GM21786 (cell line): ENCODE results near the gene CHN2.
"Not testable (repeated sequence)": the region's sequence is repeated elsewhere in the genome, so short reads cannot be mapped to it uniquely, and the experiment has no call there.

Experiments
- ATAC-seq: cut with Tn5 transposase; IDR thresholded peaks from one replicate; pipeline ENCODE4 v1.9.1; 2021; ENCODE audit not compliant: unreplicated experiment

Gene CHN2

GRCh38 chr7:29255906-29256692 lies 61.5 kb downstream of the CHN2 start:
- no peak for ATAC-seq

GRCh38 chr7:29256693-29257002 lies 62.1 kb downstream of the CHN2 start:
- ATAC-seq, result no peak

GRCh38 chr7:29258951-29259350 lies 64.4 kb downstream of the CHN2 start:
- ATAC-seq, result no peak

GRCh38 chr7:29262191-29262917 lies 67.8 kb downstream of the CHN2 start:
- ATAC-seq, result no peak

GRCh38 chr7:29263601-29264207 lies 69.1 kb downstream of the CHN2 start:
- not testable (repeated sequence) for ATAC-seq

GRCh38 chr7:29265208-29265923 lies 70.8 kb downstream of the CHN2 start:
- no peak for ATAC-seq

- no peak for ATAC-seq
Observed at GRCh38 chr7:29269935-29270334, 75.4 kb downstream of the CHN2 start.

GRCh38 chr7:29270594-29271318 lies 76.2 kb downstream of the CHN2 start:
- no peak for ATAC-seq

- ATAC-seq, result no peak
Observed at GRCh38 chr7:29271319-29271658, 76.7 kb downstream of the CHN2 start.

- no peak for ATAC-seq
Observed at GRCh38 chr7:29272057-29272456, 77.5 kb downstream of the CHN2 start.

GRCh38 chr7:29274146-29275017 lies 79.8 kb downstream of the CHN2 start:
- no peak for ATAC-seq

GRCh38 chr7:29275018-29275318 lies 80.4 kb downstream of the CHN2 start:
- no peak for ATAC-seq

- ATAC-seq, result no peak
Observed at GRCh38 chr7:29275493-29275892, 80.9 kb downstream of the CHN2 start.

GRCh38 chr7:29276199-29276598 lies 81.6 kb downstream of the CHN2 start:
- no peak for ATAC-seq

- ATAC-seq, result no peak
Observed at GRCh38 chr7:29276806-29277205, 82.2 kb downstream of the CHN2 start.

- no peak for ATAC-seq
Observed at GRCh38 chr7:29277436-29278215, 83.1 kb downstream of the CHN2 start.

- ATAC-seq, result no peak
Observed at GRCh38 chr7:29278337-29279069, 83.9 kb downstream of the CHN2 start.

GRCh38 chr7:29281782-29282541 lies 87.4 kb downstream of the CHN2 start:
- no peak for ATAC-seq
